ENCODE data around the gene NLRP12.
A peak's percentile ranks its signal among the peaks of the same experiment; 100 is the strongest.
"Not testable (repeated sequence)": the region's sequence is repeated elsewhere in the genome, so short reads cannot be mapped to it uniquely, and the experiment has no call there.

The NLRP12 gene

GRCh38 chr19:53824134-53824611 lies at the start of gene NLRP12:
Gene NLRP12 (minus strand): TSS chr19:53824314. CDS start chr19:53824174, 140 bp downstream.
- Histone ChIP-seq H3K4me3 (peak within 1 kb of the TSS in 9 of 10 experiments; percentile 60 to 87 (median 75); a peak in 19 of 20 replicates), H3K27ac (peak within 1 kb of the TSS; percentile 91 to 100 (median 98)), H3K27me3 (no peaks in the 10 kb centered on the region), H3K9ac (peak within 1 kb of the TSS; percentile 66 to 98 (median 91)), H3K9me3 (replicated peaks in 1 of 11) (peaks cover 0 to 7% (median 0%) of the 10 kb centered on the region in 11 experiments; a peak in 4 of 22 replicates), H3K4me1 (peaks cover 21 to 90% (median 66%) of the 10 kb centered on the region in 10 experiments), H3K36me3 (peaks cover 0 to 35% (median 31%) of the 10 kb centered on the region in 11 experiments; a peak in 16 of 22 replicates), H3K4me2 (peak within 1 kb of the TSS; percentile 68 to 95 (median 85)), H4K20me1 (peaks cover 0 to 35% (median 27%) of the 10 kb centered on the region in 11 experiments; a peak in 13 of 22 replicates)
- peak; percentile 84 to 96 (median 92); a peak in 21 of 22 replicates for TF ChIP-seq Cebpa-rat (IDR thresholded peaks at IDR 0.05)

- Histone ChIP-seq H3K27me3 (no peaks in the 10 kb centered on the region), H3K4me3 (peak overlapping the region in 7 of 10 experiments; percentile 89 to 99 (median 95); a peak in 10 of 20 replicates), H3K4me1 (peaks cover 69 to 75% (median 72%) of the 10 kb centered on the region in 10 experiments), H4K20me1 (peaks cover 46 to 86% (median 71%) of the 10 kb centered on the region in 11 experiments), H3K27ac (peak overlapping the region in 10 of 11 experiments; percentile 5 to 100 (median 96); a peak in 17 of 22 replicates), H3K9ac (peak overlapping the region; percentile 40 to 98 (median 95); a peak in 18 of 22 replicates), H3K9me3 (replicated peaks in 1 of 11) (no peaks in the 10 kb centered on the region), H3K4me2 (peak overlapping the region; percentile 81 to 100 (median 96)), H3K36me3 (peaks cover 31 to 66% (median 55%) of the 10 kb centered on the region in 11 experiments)
- TF ChIP-seq Cebpa-rat (IDR thresholded peaks at IDR 0.05) = no peak
Measured at GRCh38 chr19:53872762-53873161, 48.6 kb upstream of the NLRP12 start.

GRCh38 chr19:53871454-53871853 lies 47.3 kb upstream of the NLRP12 start:
- peak overlapping the region; percentile 41 to 100 (median 96); a peak in 21 of 22 replicates for H3K9ac ChIP-seq

GRCh38 chr19:53870485-53870844 lies 46.4 kb upstream of the NLRP12 start:
- Histone ChIP-seq H3K27ac (peak overlapping the region; percentile 27 to 100 (median 97); a peak in 21 of 22 replicates), H3K36me3 (peaks cover 28 to 48% (median 40%) of the 10 kb centered on the region in 11 experiments), H3K9ac (peak overlapping the region; percentile 41 to 100 (median 96)), H3K4me3 (peak overlapping the region; percentile 76 to 99 (median 92)), H3K4me2 (peak overlapping the region; percentile 81 to 100 (median 96)), H3K9me3 (replicated peaks in 1 of 11) (no peaks in the 10 kb centered on the region), H4K20me1 (peaks cover 36 to 66% (median 52%) of the 10 kb centered on the region in 11 experiments), H3K4me1 (peaks cover 62 to 71% (median 68%) of the 10 kb centered on the region in 10 experiments), H3K27me3 (no peaks in the 10 kb centered on the region)
- TF ChIP-seq Cebpa-rat (IDR thresholded peaks at IDR 0.05) = no peak

More at GRCh38 chr19:53871454-53871853, 47.3 kb upstream of the NLRP12 start:
- peaks cover 37 to 76% (median 62%) of the 10 kb centered on the region in 11 experiments for H4K20me1 ChIP-seq
- peaks cover 31 to 58% (median 50%) of the 10 kb centered on the region in 11 experiments for H3K36me3 ChIP-seq
- H3K9me3 ChIP-seq (replicated peaks in 1 of 11) = no peaks in the 10 kb centered on the region
- peak overlapping the region in 10 of 11 experiments; percentile 56 to 100 (median 97); a peak in 20 of 22 replicates for H3K27ac ChIP-seq
- H3K4me1 ChIP-seq = peaks cover 67 to 71% (median 68%) of the 10 kb centered on the region in 10 experiments
- TF ChIP-seq Cebpa-rat (IDR thresholded peaks at IDR 0.05) = no peak
- peak overlapping the region; percentile 76 to 99 (median 92) for H3K4me3 ChIP-seq
- H3K4me2 ChIP-seq = peak overlapping the region; percentile 81 to 100 (median 96)
- no peaks in the 10 kb centered on the region for H3K27me3 ChIP-seq

GRCh38 chr19:53869805-53870484 lies 45.8 kb upstream of the NLRP12 start:
- Histone ChIP-seq H3K4me3 (peak overlapping the region; percentile 76 to 99 (median 92)), H3K4me2 (peak overlapping the region; percentile 92 to 100 (median 97)), H3K4me1 (peaks cover 62 to 71% (median 68%) of the 10 kb centered on the region in 10 experiments), H3K36me3 (peaks cover 25 to 43% (median 35%) of the 10 kb centered on the region in 11 experiments), H3K9ac (peak overlapping the region; percentile 93 to 100 (median 96)), H4K20me1 (peaks cover 36 to 61% (median 47%) of the 10 kb centered on the region in 11 experiments), H3K27ac (peak overlapping the region; percentile 95 to 100 (median 97); a peak in 21 of 22 replicates)
- H3K9me3 ChIP-seq (replicated peaks in 1 of 11); H3K27me3 ChIP-seq: not testable (repeated sequence)

GRCh38 chr19:53868892-53869804 lies 45.0 kb upstream of the NLRP12 start:
- peak overlapping the region; percentile 70 to 100 (median 95) for H3K4me2 ChIP-seq
- peak overlapping the region; percentile 95 to 100 (median 97) for H3K27ac ChIP-seq
- H3K9me3 ChIP-seq (replicated peaks in 1 of 11) = no peaks in the 10 kb centered on the region
- TF ChIP-seq Cebpa-rat (IDR thresholded peaks at IDR 0.05) = no peak
- peaks cover 30 to 53% (median 39%) of the 10 kb centered on the region in 11 experiments for H4K20me1 ChIP-seq
- peak overlapping the region; percentile 76 to 99 (median 92) for H3K4me3 ChIP-seq
- H3K4me1 ChIP-seq = peaks cover 59 to 69% (median 65%) of the 10 kb centered on the region in 10 experiments
- peak overlapping the region; percentile 93 to 100 (median 96) for H3K9ac ChIP-seq
- H3K27me3 ChIP-seq = no peaks in the 10 kb centered on the region
- H3K36me3 ChIP-seq = peaks cover 17 to 35% (median 27%) of the 10 kb centered on the region in 11 experiments

- H3K27me3 ChIP-seq = no peaks in the 10 kb centered on the region
- H3K36me3 ChIP-seq = peaks cover 9 to 27% (median 18%) of the 10 kb centered on the region in 11 experiments
- H3K9ac ChIP-seq = peak overlapping the region; percentile 93 to 100 (median 96)
- peak overlapping the region; percentile 70 to 100 (median 95) for H3K4me2 ChIP-seq
- H3K9me3 ChIP-seq (replicated peaks in 1 of 11) = no peaks in the 10 kb centered on the region
- H3K4me3 ChIP-seq = peak overlapping the region; percentile 76 to 99 (median 92)
- peaks cover 51 to 63% (median 59%) of the 10 kb centered on the region in 10 experiments for H3K4me1 ChIP-seq
- TF ChIP-seq Cebpa-rat (IDR thresholded peaks at IDR 0.05) = no peak
- H4K20me1 ChIP-seq = peaks cover 21 to 44% (median 30%) of the 10 kb centered on the region in 11 experiments; a peak in 21 of 22 replicates
- peak overlapping the region; percentile 95 to 100 (median 97) for H3K27ac ChIP-seq
Measured at GRCh38 chr19:53868091-53868891, 44.2 kb upstream of the NLRP12 start.
